IMR-90 (cell line): ENCODE measurements around the gene BRDT. TPM values are rescaled to one million over a fixed set of nuclear protein-coding genes. Genes with fewer than 3 reads are reported as not detected.

ENCODE experiments used
- ATAC-seq: fragments of 200-7000 bp; cut with Tn5 transposase; 2 replicates; pipeline ENCODE4 v1.9.1; 2020; ENCODE audit warnings: low read depth, mild to moderate bottlenecking, moderate library complexity
- BruUV-seq: library from RNA; stranded (reverse); fragments of 400-500 nt; replicated peaks from 2 replicates; lab custom pipeline; 2021; lab: Mats Ljungman, UMichigan
- CTCF ChIA-PET: fragments of 300-600 bp; formaldehyde crosslinking; extraction: SDS; loops from one replicate; lab custom pipeline; 2021; ENCODE audit warnings: antibody characterized with exemption; lab: Yijun Ruan, JAX
- POLR2A ChIA-PET: fragments of 300-600 bp; sonication (Branson Sonifier 250); formaldehyde crosslinking; loops from one replicate; lab custom pipeline; 2022; ENCODE audit warnings: antibody characterized with exemption; ENCODE audit not compliant: unreplicated experiment; lab: Charles Lee
- DNase-seq: peaks from one replicate; pipeline ENCODE4 v3.0.0; 2013
- H2AFZ ChIP-seq: replicated peaks from 2 replicates; pipeline ENCODE3; 2013; ENCODE audit warnings: low read length, mild to moderate bottlenecking; ENCODE audit not compliant: poor library complexity
- H2AK5ac ChIP-seq: 2 replicates; pipeline ENCODE4 v1.6.1; 2013; ENCODE audit warnings: low read depth, low read length, inconsistent platforms
- H2AK9ac ChIP-seq: replicated peaks from 2 replicates; pipeline ENCODE3; 2013; ENCODE audit warnings: mild to moderate bottlenecking, low read depth, low read length, moderate library complexity; ENCODE audit not compliant: poor library complexity
- H2BK120ac ChIP-seq: 2 replicates; pipeline ENCODE4 v1.6.1; 2013; ENCODE audit warnings: low read depth, low read length, inconsistent platforms
- H2BK15ac ChIP-seq: 3 replicates; pipeline ENCODE4 v1.6.1; 2013; ENCODE audit warnings: low read depth, low read length, inconsistent platforms
- H2BK20ac ChIP-seq: 2 replicates; pipeline ENCODE4 v1.6.1; 2013; ENCODE audit warnings: low read depth, mild to moderate bottlenecking, inconsistent platforms, low read length, moderate library complexity
- H2BK5ac ChIP-seq: 2 replicates; pipeline ENCODE4 v1.6.1; 2013; ENCODE audit warnings: mild to moderate bottlenecking, low read depth, low read length, inconsistent platforms; ENCODE audit not compliant: poor library complexity, severe bottlenecking
- H3K14ac ChIP-seq: replicated peaks from 2 replicates; pipeline ENCODE4 v1.6.1; 2013; ENCODE audit warnings: low read depth, low read length, inconsistent platforms
- H3K18ac ChIP-seq: 2 replicates; pipeline ENCODE4 v1.6.1; 2013; ENCODE audit warnings: low read depth, low read length, control low read depth
- H3K23ac ChIP-seq: 2 replicates; pipeline ENCODE4 v1.6.1; 2013; ENCODE audit warnings: low read depth, low read length, inconsistent platforms
- H3K27ac ChIP-seq: 2 replicates; pipeline ENCODE4 v1.5.1; 2013; ENCODE audit warnings: mild to moderate bottlenecking, control low read depth, low read length; ENCODE audit not compliant: insufficient read depth
- H3K27me3 ChIP-seq: 2 replicates; pipeline ENCODE4 v1.6.1; 2013; ENCODE audit warnings: low read length; ENCODE audit not compliant: control insufficient read depth, insufficient read depth
- H3K36me3 ChIP-seq: 2 replicates; pipeline ENCODE4 v1.6.1; 2013; ENCODE audit warnings: low read length, mixed read lengths; ENCODE audit not compliant: control insufficient read depth, insufficient read depth
- H3K4ac ChIP-seq: 2 replicates; pipeline ENCODE4 v1.6.1; 2013; ENCODE audit warnings: low read depth, low read length, inconsistent platforms
- H3K4me1 ChIP-seq: 2 replicates; pipeline ENCODE4 v1.6.1; 2013; ENCODE audit warnings: low read length, mixed read lengths; ENCODE audit not compliant: control insufficient read depth, insufficient read depth
- H3K4me2 ChIP-seq: 2 replicates; pipeline ENCODE4 v1.6.1; 2013; ENCODE audit warnings: low read depth, mild to moderate bottlenecking, control low read depth, low read length, moderate library complexity
- H3K4me3 ChIP-seq: 2 replicates; pipeline ENCODE4 v1.5.1; 2013; ENCODE audit warnings: low read depth, mild to moderate bottlenecking, control low read depth, low read length, moderate library complexity; ENCODE audit not compliant: insufficient read depth
- H3K56ac ChIP-seq: 2 replicates; pipeline ENCODE4 v1.6.1; 2013; ENCODE audit warnings: low read length, inconsistent platforms; ENCODE audit not compliant: insufficient read depth; ENCODE audit errors: extremely low read depth
- H3K79me1 ChIP-seq, 2 experiments: 2 replicates each; pipeline ENCODE4 v1.6.1; 2013; ENCODE audit warnings: low read length in 2 of 2, inconsistent platforms in 1 of 2, low read depth in 1 of 2
- H3K9ac ChIP-seq: 2 replicates; pipeline ENCODE4 v1.6.1; 2013; ENCODE audit warnings: low read depth, low read length, control low read depth
- H3K9me1 ChIP-seq: 2 replicates; pipeline ENCODE4 v1.6.1; 2013; ENCODE audit warnings: low read length, inconsistent platforms; ENCODE audit not compliant: insufficient read depth
- H3K9me3 ChIP-seq: 2 replicates; pipeline ENCODE4 v1.6.1; 2013; ENCODE audit warnings: low read length; ENCODE audit not compliant: control insufficient read depth, insufficient read depth
- H4K20me1 ChIP-seq: 2 replicates; pipeline ENCODE4 v1.6.1; 2013; ENCODE audit warnings: low read length, inconsistent platforms; ENCODE audit not compliant: insufficient read depth
- H4K5ac ChIP-seq: 2 replicates; pipeline ENCODE4 v1.6.1; 2013; ENCODE audit warnings: mild to moderate bottlenecking, low read depth, low read length, control low read depth
- H4K8ac ChIP-seq, 2 experiments: 2 replicates each; pipeline ENCODE4 v1.6.1; 2013; ENCODE audit warnings: low read depth in 2 of 2, low read length in 2 of 2, control low read depth in 1 of 2, inconsistent platforms in 1 of 2
- H4K91ac ChIP-seq: 2 replicates; pipeline ENCODE4 v1.6.1; 2013; ENCODE audit warnings: low read depth, low read length, inconsistent platforms; ENCODE audit not compliant: insufficient read depth
- BHLHE40 ChIP-seq: fragments of 150-350 bp; IDR thresholded peaks from 2 replicates; pipeline ENCODE4 v1.6.1; 2016; ENCODE audit warnings: mild to moderate bottlenecking, low read depth, low read length
- CEBPB ChIP-seq: IDR thresholded peaks from 2 replicates; pipeline ENCODE4 v1.6.1; 2012; ENCODE audit warnings: low read depth, low read length, improper control_type of control experiment
- CHD1 ChIP-seq: IDR thresholded peaks from 2 replicates; pipeline ENCODE4 v1.6.1; 2012; ENCODE audit warnings: low read depth, low read length, improper control_type of control experiment
- CTCF ChIP-seq: conservative IDR thresholded peaks from 2 replicates; pipeline ENCODE4 v1.5.1; 2012; ENCODE audit warnings: mild to moderate bottlenecking, low read depth, low read length, improper control_type of control experiment
- FOS ChIP-seq: fragments of 150-350 bp; IDR thresholded peaks from 2 replicates; pipeline ENCODE4 v1.6.1; 2016; ENCODE audit warnings: low read depth, low read length
- MAFK ChIP-seq: IDR thresholded peaks from 2 replicates; pipeline ENCODE4 v1.6.1; 2012; ENCODE audit warnings: low read depth, low read length, improper control_type of control experiment
- MXI1 ChIP-seq: IDR thresholded peaks from 2 replicates; pipeline ENCODE4 v1.6.1; 2012; ENCODE audit warnings: low read depth, mild to moderate bottlenecking, low read length, moderate library complexity, borderline replicate concordance
- NFE2L2 ChIP-seq: fragments of 150-350 bp; IDR thresholded peaks from 2 replicates; pipeline ENCODE4 v1.6.1; 2016; ENCODE audit warnings: low read depth, mild to moderate bottlenecking, low read length
- POLR2A ChIP-seq: IDR thresholded peaks from 2 replicates; pipeline ENCODE4 v1.6.1; 2012; ENCODE audit warnings: mild to moderate bottlenecking, low read depth, low read length
- RAD21 ChIP-seq: IDR thresholded peaks from 2 replicates; pipeline ENCODE4 v1.6.1; 2012; ENCODE audit warnings: low read length, improper control_type of control experiment
- RCOR1 ChIP-seq: IDR thresholded peaks from 2 replicates; pipeline ENCODE4 v1.6.1; 2012; ENCODE audit warnings: mild to moderate bottlenecking, low read length, improper control_type of control experiment; ENCODE audit not compliant: insufficient replicate concordance
- RFX5 ChIP-seq: IDR thresholded peaks from 2 replicates; pipeline ENCODE4 v1.8.0; 2012; ENCODE audit warnings: low read depth, mild to moderate bottlenecking, low read length, moderate library complexity
- SMC3 ChIP-seq: fragments of 150-350 bp; IDR thresholded peaks from 2 replicates; pipeline ENCODE4 v1.6.1; 2016; ENCODE audit warnings: low read depth, mild to moderate bottlenecking, antibody characterized with exemption, low read length, moderate library complexity
- WGBS, 2 experiments: methylation state at CpG; one replicate each; pipeline versions ENCODE4 v1.1.5 to v1.1.7; 2013; ENCODE audit warnings: missing lambda C conversion rate in 2 of 2; ENCODE audit not compliant: insufficient read length in 1 of 2; ENCODE audit errors: extremely low coverage in 2 of 2; 5-methylcytosine and 5-hydroxymethylcytosine counted together
- dilution Hi-C: fragments of 300-500 bp; cut with HindIII; formaldehyde crosslinking; loops from one replicate; pipeline ENCODE4 v1.14.3; 2018; ENCODE audit warnings: low sequenced_read_pairs; ENCODE audit not compliant: unreplicated experiment
- in situ Hi-C: fragments of 300-500 bp; cut with MboI; formaldehyde crosslinking; loops from 3 replicates; pipeline ENCODE4 v1.14.3; 2019; ENCODE audit warnings: low sequenced_read_pairs, inconsistent platforms, mixed read lengths
- intact Hi-C: fragments of 100-400 bp; cut with micrococcal nuclease; formaldehyde crosslinking; loops from 2 replicates; pipeline ENCODE4 v1.10.0; 2022
- polyA plus RNA-seq, 3 experiments: library from polyadenylated mRNA; depleted of rRNA; stranded (reverse); fragments of >200 nt; gene quantifications; 2 replicates each; pipeline ENCODE4 v1.2.3, GENCODE V29; 2012; ENCODE audit warnings: low replicate concordance in 1 of 3
- total RNA-seq: library from RNA; depleted of rRNA; stranded (reverse); fragments of >200 nt; gene quantifications from 2 replicates; pipeline ENCODE4 v1.2.3, GENCODE V29; 2012
- TF ChIP-seq, protein P1 (sequence below): fragments of 150-350 bp; IDR thresholded peaks from 2 replicates; pipeline ENCODE4 v1.6.1; 2017; ENCODE audit warnings: mild to moderate bottlenecking, antibody characterized with exemption, low read length, low read depth
- TF ChIP-seq, protein P2 (sequence below): fragments of 150-350 bp; IDR thresholded peaks from 2 replicates; pipeline ENCODE4 v1.6.1; 2016; ENCODE audit warnings: low read depth, mild to moderate bottlenecking, low read length, moderate library complexity, borderline replicate concordance

The BRDT gene
- total and polyA plus RNA-seq, 2 of the 4 experiments (the other 2 are of a cell fraction): not detected

- no peaks in the 10 kb centered on the region for H3K9me3 ChIP-seq
- H3K27me3 ChIP-seq: no peaks in the 10 kb centered on the region
- dilution Hi-C loops (no loop called here), intact Hi-C loops (loop anchor here (10.0 kb wide), 1 partner anchor 588 kb away; no protein-coding TSS in a partner anchor), in situ Hi-C loops (loop anchor here (25.0 kb wide), 1 partner anchor 595 kb away; no protein-coding TSS in a partner anchor)
- no peak overlapping the region for H3K27ac ChIP-seq
- no peak overlapping the region for H2BK5ac ChIP-seq
- no peaks in the 10 kb centered on the region for H4K20me1 ChIP-seq
- 72 to 100% methylated on average over 2 to 4 of the region's 5 CpGs for WGBS, 2 experiments
- no peak overlapping the region for H2AK5ac ChIP-seq
- H2AFZ ChIP-seq: no peak overlapping the region
- H3K4ac ChIP-seq: no peak overlapping the region
- no peaks in the 10 kb centered on the region for H3K79me1 ChIP-seq
- BruUV-seq: no TSS peak
- H3K56ac ChIP-seq: no peak overlapping the region
- ChIA-PET POLR2A (no interaction called here), CTCF (no interaction called here)
- H3K14ac ChIP-seq: no peak overlapping the region
- H4K91ac ChIP-seq: no peak overlapping the region
- no peak overlapping the region for H3K4me3 ChIP-seq
- H3K23ac ChIP-seq: no peak overlapping the region
- no peak overlapping the region for H2AK9ac ChIP-seq
- TF ChIP-seq, protein P1, sequence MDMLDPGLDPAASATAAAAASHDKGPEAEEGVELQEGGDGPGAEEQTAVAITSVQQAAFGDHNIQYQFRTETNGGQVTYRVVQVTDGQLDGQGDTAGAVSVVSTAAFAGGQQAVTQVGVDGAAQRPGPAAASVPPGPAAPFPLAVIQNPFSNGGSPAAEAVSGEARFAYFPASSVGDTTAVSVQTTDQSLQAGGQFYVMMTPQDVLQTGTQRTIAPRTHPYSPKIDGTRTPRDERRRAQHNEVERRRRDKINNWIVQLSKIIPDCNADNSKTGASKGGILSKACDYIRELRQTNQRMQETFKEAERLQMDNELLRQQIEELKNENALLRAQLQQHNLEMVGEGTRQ: no peak
- no peak for TF ChIP-seq RAD21
- TF ChIP-seq, protein P2, sequence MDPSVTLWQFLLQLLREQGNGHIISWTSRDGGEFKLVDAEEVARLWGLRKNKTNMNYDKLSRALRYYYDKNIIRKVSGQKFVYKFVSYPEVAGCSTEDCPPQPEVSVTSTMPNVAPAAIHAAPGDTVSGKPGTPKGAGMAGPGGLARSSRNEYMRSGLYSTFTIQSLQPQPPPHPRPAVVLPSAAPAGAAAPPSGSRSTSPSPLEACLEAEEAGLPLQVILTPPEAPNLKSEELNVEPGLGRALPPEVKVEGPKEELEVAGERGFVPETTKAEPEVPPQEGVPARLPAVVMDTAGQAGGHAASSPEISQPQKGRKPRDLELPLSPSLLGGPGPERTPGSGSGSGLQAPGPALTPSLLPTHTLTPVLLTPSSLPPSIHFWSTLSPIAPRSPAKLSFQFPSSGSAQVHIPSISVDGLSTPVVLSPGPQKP: no peak
- no peak for TF ChIP-seq RCOR1
- TF ChIP-seq BHLHE40: no peak
- no peak for TF ChIP-seq SMC3
- no peak for TF ChIP-seq NFE2L2
- TF ChIP-seq FOS: no peak
- no peak for TF ChIP-seq POLR2A
- TF ChIP-seq MXI1: no peak
- no peak for TF ChIP-seq MAFK
- no peak for TF ChIP-seq CEBPB
- no peak for TF ChIP-seq RFX5
- TF ChIP-seq CHD1: no peak
- TF ChIP-seq CTCF: no peak
- no peak overlapping the region for H2BK20ac ChIP-seq
- H3K9ac ChIP-seq: no peak overlapping the region
- H2BK15ac ChIP-seq: no peak overlapping the region
- ATAC-seq (no peak), DNase-seq (no peak)
- H3K9me1 ChIP-seq: no peaks in the 10 kb centered on the region
- H3K4me2 ChIP-seq: no peak overlapping the region
- H3K4me1 ChIP-seq: no peaks in the 10 kb centered on the region
- no peak overlapping the region for H4K8ac ChIP-seq
- no peaks in the 10 kb centered on the region for H3K36me3 ChIP-seq
- no peak overlapping the region for H3K18ac ChIP-seq
- no peak overlapping the region for H4K5ac ChIP-seq
- no peak overlapping the region for H2BK120ac ChIP-seq
These were observed 67.6 kb downstream of the BRDT start for GRCh38 chr1:92016720-92017316.
